Gastrocnemius medialis (tissue), 4 donors: ENCODE measurements around the gene SPTBN1.

ENCODE experiments used
- CTCF ChIP-seq, 5 experiments: fragments of 450-650 bp in 3 of 5; fragments of 200-600 bp in 2 of 5; sonication (generic) in 2 of 5; IDR thresholded peaks in 4 of 5; conservative IDR thresholded peaks in 1 of 5; 1 replicate in 4 of 5; 2 replicates in 1 of 5; pipeline ENCODE4 v1.5.1; 2016 to 2019; ENCODE audit warnings: antibody characterized with exemption in 5 of 5, mild to moderate bottlenecking in 3 of 5, moderate library complexity in 3 of 5
- POLR2A ChIP-seq, 2 donors: fragments of 450-650 bp; IDR thresholded peaks; one replicate each; pipeline ENCODE4 v1.6.1; 2017; ENCODE audit warnings: antibody characterized with exemption in 2 of 2, mild to moderate bottlenecking in 2 of 2, moderate library complexity in 2 of 2

DNA sequence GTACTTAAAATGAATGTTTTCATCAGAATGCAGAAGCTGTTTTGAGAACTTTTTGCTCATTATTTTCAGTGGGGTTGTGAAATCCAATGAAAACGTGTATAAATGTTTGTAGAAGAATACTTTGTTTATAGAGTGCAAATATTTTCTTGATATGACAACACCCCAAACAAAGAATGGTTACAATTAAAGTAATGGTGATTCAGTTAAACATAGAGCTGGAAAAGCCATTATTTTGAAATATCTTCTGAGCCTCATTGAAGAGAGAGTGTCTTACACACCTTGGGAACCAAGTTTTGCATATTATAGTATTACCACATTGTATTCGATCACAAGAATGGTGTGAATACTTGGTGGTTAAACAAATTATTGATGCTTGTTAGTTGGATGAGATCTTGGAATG lies 48.7 kb downstream of the SPTBN1 start:
- TF ChIP-seq CTCF (IDR thresholded peaks at IDR 0.05 in 4 of 5, conservative IDR thresholded peaks at IDR 0.05 in 1 of 5), result no peak
- no peak for TF ChIP-seq POLR2A (IDR thresholded peaks at IDR 0.05)
